GM18867 (cell line): ENCODE data around the gene NALCN.

ENCODE experiments used
- ATAC-seq: cut with Tn5 transposase; IDR thresholded peaks from one replicate; pipeline ENCODE4 v1.9.1; 2021; ENCODE audit warnings: mild to moderate bottlenecking, moderate library complexity; ENCODE audit not compliant: unreplicated experiment

NALCN gene

DNA sequence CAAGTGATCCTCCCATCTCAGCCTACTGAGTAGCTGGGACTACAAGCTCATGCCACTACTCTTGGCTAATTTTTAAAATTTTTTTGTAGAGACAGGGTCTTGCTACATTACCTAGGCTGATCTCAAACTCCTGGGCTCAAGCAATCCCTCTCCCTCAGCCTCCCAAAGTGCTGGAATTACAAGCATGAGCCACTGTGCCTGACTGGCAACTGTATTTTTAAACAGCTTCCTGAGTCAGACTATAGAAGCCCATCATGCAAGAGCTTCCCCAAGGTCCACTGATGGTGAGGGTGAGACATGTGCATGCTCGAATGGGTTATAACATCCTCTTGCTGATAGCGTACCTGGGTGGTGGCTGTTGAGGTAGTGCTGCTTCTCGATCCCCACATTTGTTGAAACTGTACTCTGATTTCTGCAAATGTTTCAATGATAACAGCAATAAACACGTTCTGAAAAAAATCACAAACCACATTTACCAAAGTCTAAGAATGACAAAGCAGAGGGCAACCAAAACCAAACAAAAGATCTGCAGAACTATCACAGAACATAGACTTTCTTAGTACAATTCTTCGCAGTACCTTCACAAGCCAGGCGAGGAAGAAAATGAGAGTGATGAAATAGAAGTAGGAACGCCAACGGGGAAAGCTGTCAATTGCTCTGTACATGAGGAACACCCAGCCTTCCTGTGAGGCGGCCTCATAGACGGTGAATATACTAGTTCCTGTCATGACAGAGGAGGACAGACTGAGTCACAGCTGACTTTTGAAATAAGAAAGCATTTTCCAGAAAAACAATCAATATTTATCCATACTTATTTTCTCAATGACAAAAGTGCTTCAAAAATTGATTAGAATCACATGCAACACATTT lies 124.4 kb downstream of the NALCN start:
- no peak for ATAC-seq

DNA sequence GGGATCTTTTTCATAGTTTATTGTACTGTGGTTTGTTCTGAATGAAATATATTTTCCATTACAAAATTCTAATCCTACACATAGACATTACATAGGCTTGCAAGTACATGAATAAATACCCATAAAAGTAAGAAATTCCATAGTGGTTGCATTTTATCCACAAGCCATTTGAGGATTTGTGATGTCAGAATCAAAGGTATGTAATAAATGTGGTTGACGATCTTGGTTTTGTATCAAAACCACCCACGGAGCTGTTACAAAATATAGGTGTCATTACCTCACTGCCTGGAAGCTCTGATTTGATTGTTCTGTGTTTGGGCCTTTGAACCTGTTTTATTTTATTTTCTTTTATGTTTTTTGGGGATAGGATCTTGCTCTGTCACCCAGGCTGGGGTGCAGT lies 125.1 kb downstream of the NALCN start:
- ATAC-seq = no peak

GRCh38 chr13:101289764-101290163 lies 126.5 kb downstream of the NALCN start:
- ATAC-seq = no peak

GRCh38 chr13:101283782-101284181 lies 132.5 kb downstream of the NALCN start:
- no peak for ATAC-seq

- no peak for ATAC-seq
Measured at GRCh38 chr13:101272886-101273285, 143.4 kb downstream of the NALCN start.

DNA sequence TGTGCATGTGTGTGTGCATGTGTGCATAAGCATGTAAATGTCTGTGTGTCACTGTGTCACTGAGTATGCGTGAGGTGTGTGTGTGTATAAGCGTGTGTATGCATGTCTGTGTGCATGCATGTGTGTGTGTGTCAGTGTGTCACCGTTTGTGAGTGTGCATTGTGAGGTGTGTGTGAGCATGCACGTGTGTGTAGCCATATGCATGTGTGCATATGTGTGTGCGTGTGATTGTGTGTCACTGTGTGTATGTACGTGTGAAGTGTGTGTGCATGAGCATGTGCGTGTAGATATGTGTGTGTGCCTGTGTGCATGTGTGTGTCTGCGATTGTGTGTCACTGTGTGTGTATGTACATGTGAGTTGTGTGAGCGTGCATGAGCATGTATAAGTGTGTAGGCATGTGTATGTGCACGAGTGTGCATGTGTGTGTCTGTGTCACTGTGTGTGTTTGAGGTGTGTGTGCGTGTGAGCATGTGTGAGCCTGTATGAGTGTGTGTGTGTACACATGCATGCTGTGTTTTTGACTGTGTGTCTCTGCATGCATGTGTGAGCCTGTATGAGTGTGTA lies 144.5 kb downstream of the NALCN start:
- no peak for ATAC-seq

GRCh38 chr13:101267656-101268055 lies 148.7 kb downstream of the NALCN start:
- no peak for ATAC-seq

GRCh38 chr13:101265934-101266333 lies 150.4 kb downstream of the NALCN start:
- ATAC-seq = no peak

- ATAC-seq = no peak
Measured at GRCh38 chr13:101264931-101265330, 151.4 kb downstream of the NALCN start.

DNA sequence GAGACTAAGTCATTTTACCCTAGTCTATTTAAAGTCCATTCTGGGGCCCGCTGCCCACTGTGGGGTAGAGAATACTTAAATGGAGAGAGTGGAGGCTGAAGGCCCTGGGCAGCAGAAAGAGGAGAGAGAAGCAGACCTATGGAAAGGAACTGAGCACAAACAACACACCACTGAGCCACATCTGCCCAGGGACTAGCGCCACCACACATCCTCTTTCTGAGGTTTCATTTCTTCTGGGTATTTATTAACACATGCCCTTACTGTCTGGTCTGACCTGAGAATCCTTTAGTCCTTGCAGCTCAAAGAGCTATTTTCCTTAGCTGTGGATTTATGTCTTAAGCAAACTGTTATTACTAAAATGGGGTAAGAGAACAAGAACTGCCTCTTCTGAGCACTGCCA lies 154.0 kb downstream of the NALCN start:
- ATAC-seq = peak; percentile 70

GRCh38 chr13:101258509-101258908 lies 157.8 kb downstream of the NALCN start:
- no peak for ATAC-seq

DNA sequence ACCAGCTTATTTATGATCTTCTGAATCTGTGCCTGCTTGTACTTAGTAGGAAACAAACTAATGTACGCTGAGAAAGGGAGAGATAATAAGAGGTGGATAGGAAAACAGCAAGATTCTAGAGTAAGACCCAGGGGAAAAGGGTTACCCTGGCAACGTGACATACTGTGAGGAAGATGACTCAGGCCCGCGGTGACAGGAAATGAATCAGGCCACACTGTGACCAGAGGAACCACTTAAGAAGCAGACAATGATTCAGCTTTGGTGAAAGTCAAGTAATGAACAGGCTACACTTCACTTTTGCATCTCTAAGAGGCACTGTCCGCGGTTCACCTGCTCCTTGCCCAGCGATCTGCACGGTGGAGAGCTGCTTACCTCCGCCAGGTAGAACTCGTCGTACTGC lies 158.2 kb downstream of the NALCN start:
- peak; percentile 98 for ATAC-seq

GRCh38 chr13:101248739-101249514 lies 167.4 kb downstream of the NALCN start:
- ATAC-seq = no peak

- no peak for ATAC-seq
Measured at GRCh38 chr13:101242720-101243119, 173.6 kb downstream of the NALCN start.

GRCh38 chr13:101238555-101238954 lies 177.8 kb downstream of the NALCN start:
- no peak for ATAC-seq

DNA sequence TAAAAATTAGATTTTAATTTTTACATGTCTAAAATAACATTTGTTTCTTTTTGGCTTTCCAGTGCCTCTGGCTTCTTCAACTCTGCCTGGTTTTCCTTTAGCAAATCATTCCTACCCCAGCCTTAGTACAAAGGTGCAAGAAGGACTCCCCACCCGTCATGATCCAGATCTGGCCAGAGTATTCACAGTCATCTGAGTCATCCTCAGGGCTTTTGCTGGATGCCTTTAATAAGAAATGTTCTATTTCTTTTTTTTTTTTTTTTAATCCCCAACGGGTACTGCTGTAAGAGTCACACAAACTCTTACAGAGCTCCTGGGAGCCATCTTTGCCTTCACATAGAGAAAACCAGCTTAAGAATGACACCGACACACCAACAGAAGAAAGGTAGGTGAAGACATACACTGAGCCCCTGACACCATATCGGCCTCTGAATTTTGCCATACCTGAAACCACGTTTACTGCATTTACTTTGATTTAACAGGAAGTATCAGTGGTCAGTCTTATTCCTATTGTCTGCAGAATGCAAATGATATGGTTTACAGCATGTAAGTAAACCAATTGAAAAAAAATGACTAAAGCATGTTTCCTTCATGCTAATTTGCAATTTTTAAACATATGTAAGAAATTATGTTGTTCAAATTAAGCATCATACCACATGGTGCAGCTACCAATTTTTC lies 184.4 kb downstream of the NALCN start:
- no peak for ATAC-seq

- no peak for ATAC-seq
Measured at GRCh38 chr13:101230271-101230890, 185.9 kb downstream of the NALCN start.

GRCh38 chr13:101219609-101220265 lies 196.6 kb downstream of the NALCN start:
- no peak for ATAC-seq

DNA sequence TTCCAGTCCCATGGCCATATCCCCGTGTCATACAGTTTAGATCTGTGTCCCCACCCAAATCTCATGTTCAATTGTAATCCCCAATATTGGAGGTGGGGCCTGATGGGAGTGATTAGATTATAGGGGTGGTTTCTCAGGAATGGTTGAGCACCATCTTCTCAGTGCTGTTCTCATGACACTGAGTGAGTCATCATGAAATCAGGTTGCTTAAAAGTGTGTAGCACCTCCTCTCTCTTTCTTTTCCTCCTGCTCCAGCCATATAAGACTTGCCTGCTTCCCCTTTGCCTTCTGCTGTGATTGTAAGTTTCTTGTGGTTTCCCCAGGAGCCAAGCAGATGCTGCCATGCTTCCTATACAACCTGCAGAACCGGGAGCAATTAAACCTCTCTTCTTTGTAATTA lies 197.8 kb downstream of the NALCN start:
- ATAC-seq = no peak

- no peak for ATAC-seq
Measured at GRCh38 chr13:101217086-101217485, 199.2 kb downstream of the NALCN start.
